ENCODE data around the gene STPG1. TPM values are rescaled to one million over a fixed set of nuclear protein-coding genes. Genes with fewer than 3 reads are reported as not detected.
A peak's percentile ranks its signal among the peaks of the same experiment; 100 is the strongest.

The STPG1 gene
- total RNA-seq, 1 experiment from 2014 or later = 9.2 TPM

GRCh38 chr1:24400065-24400464, 13.5 kb downstream of the STPG1 start:
- Histone ChIP-seq H4K20me1 (ENCODE audit: insufficient read depth, low read depth, low read length) (no peaks in the 10 kb centered on the region), H3K9me3 (ENCODE audit: low read length) (no peaks in the 10 kb centered on the region), H3K9ac (ENCODE audit: low read length) (no peak overlapping the region), H3K36me3 (ENCODE audit: insufficient read depth, low read length) (peaks cover 15% of the 10 kb centered on the region; the same call in 1 of the 2 replicates), H2AFZ (ENCODE audit: low read length) (no peak overlapping the region), H3K4me3 (ENCODE audit: low read length) (no peak overlapping the region), H3K27me3 (ENCODE audit: low read length) (no peaks in the 10 kb centered on the region), H3K4me2 (ENCODE audit: low read depth, low read length, poor library complexity, severe bottlenecking) (no peak overlapping the region), H3K4me1 (ENCODE audit: low read length) (peaks cover 13% of the 10 kb centered on the region), H3K27ac (ENCODE audit: low read length) (no peak overlapping the region), H3K79me2 (ENCODE audit: low read length) (no peaks in the 10 kb centered on the region), H3K9me2 (replicated peaks; ENCODE audit: insufficient read depth, low read length) (no peaks in the 10 kb centered on the region)
- DNase-seq = no peak

- Histone ChIP-seq H3K4me2 (ENCODE audit: low read depth, low read length, poor library complexity, severe bottlenecking) (peak overlapping the region; percentile 82), H4K20me1 (ENCODE audit: insufficient read depth, low read depth, low read length) (no peaks in the 10 kb centered on the region), H2AFZ (ENCODE audit: low read length) (no peak overlapping the region), H3K4me1 (ENCODE audit: low read length) (peaks cover 49% of the 10 kb centered on the region), H3K27me3 (ENCODE audit: low read length) (no peaks in the 10 kb centered on the region), H3K4me3 (ENCODE audit: low read length) (no peak overlapping the region), H3K27ac (ENCODE audit: low read length) (peak overlapping the region; percentile 96), H3K9me2 (replicated peaks; ENCODE audit: insufficient read depth, low read length) (no peaks in the 10 kb centered on the region), H3K9ac (ENCODE audit: low read length) (peak overlapping the region; percentile 45), H3K36me3 (ENCODE audit: insufficient read depth, low read length) (peaks cover 9% of the 10 kb centered on the region; the same call in 1 of the 2 replicates), H3K9me3 (ENCODE audit: low read length) (no peaks in the 10 kb centered on the region), H3K79me2 (ENCODE audit: low read length) (no peaks in the 10 kb centered on the region)
- no peak for DNase-seq
Measured at GRCh38 chr1:24393892-24394291, 19.7 kb downstream of the STPG1 start.

GRCh38 chr1:24392982-24393650, 20.5 kb downstream of the STPG1 start:
- no peaks in the 10 kb centered on the region for H3K79me2 ChIP-seq (ENCODE audit: low read length)
- H2AFZ ChIP-seq (ENCODE audit: low read length) = no peak overlapping the region
- H3K4me3 ChIP-seq (ENCODE audit: low read length) = 0 out of 2 replicates have a peak overlapping the region, but pooled peaks have one; percentile 55
- H3K9ac ChIP-seq (ENCODE audit: low read length) = peak overlapping the region; percentile 64
- H3K9me2 ChIP-seq (replicated peaks; ENCODE audit: insufficient read depth, low read length) = no peaks in the 10 kb centered on the region
- H3K36me3 ChIP-seq (ENCODE audit: insufficient read depth, low read length) = peaks cover 9% of the 10 kb centered on the region; the same call in 1 of the 2 replicates
- no peaks in the 10 kb centered on the region for H3K27me3 ChIP-seq (ENCODE audit: low read length)
- H4K20me1 ChIP-seq (ENCODE audit: insufficient read depth, low read depth, low read length) = no peaks in the 10 kb centered on the region
- H3K9me3 ChIP-seq (ENCODE audit: low read length) = no peaks in the 10 kb centered on the region
- H3K4me2 ChIP-seq (ENCODE audit: low read depth, low read length, poor library complexity, severe bottlenecking) = peak overlapping the region; percentile 82
- DNase-seq = peak; percentile 91
- H3K4me1 ChIP-seq (ENCODE audit: low read length) = peaks cover 43% of the 10 kb centered on the region
- peak overlapping the region; percentile 96 for H3K27ac ChIP-seq (ENCODE audit: low read length)

GRCh38 chr1:24392604-24392946, 21.0 kb downstream of the STPG1 start:
- Histone ChIP-seq H4K20me1 (ENCODE audit: insufficient read depth, low read depth, low read length) (no peaks in the 10 kb centered on the region), H3K79me2 (ENCODE audit: low read length) (no peaks in the 10 kb centered on the region), H3K9me2 (replicated peaks; ENCODE audit: insufficient read depth, low read length) (no peaks in the 10 kb centered on the region), H3K9me3 (ENCODE audit: low read length) (no peaks in the 10 kb centered on the region), H3K27me3 (ENCODE audit: low read length) (no peaks in the 10 kb centered on the region), H3K4me1 (ENCODE audit: low read length) (peaks cover 38% of the 10 kb centered on the region), H3K9ac (ENCODE audit: low read length) (peak overlapping the region; percentile 64), H3K4me3 (ENCODE audit: low read length) (peak overlapping the region; percentile 55), H3K4me2 (ENCODE audit: low read depth, low read length, poor library complexity, severe bottlenecking) (peak overlapping the region; percentile 82), H3K27ac (ENCODE audit: low read length) (peak overlapping the region; percentile 96), H2AFZ (ENCODE audit: low read length) (peak overlapping the region; percentile 72), H3K36me3 (ENCODE audit: insufficient read depth, low read length) (peaks cover 9% of the 10 kb centered on the region; the same call in 1 of the 2 replicates)
- DNase-seq = no peak

- DNase-seq = peak; percentile 92
- Histone ChIP-seq H3K79me2 (ENCODE audit: low read length) (no peaks in the 10 kb centered on the region), H2AFZ (ENCODE audit: low read length) (peak overlapping the region; percentile 72), H3K4me3 (ENCODE audit: low read length) (peak overlapping the region; percentile 55), H3K27ac (ENCODE audit: low read length) (peak overlapping the region; percentile 96), H3K36me3 (ENCODE audit: insufficient read depth, low read length) (peaks cover 9% of the 10 kb centered on the region; the same call in 1 of the 2 replicates), H3K9me3 (ENCODE audit: low read length) (no peaks in the 10 kb centered on the region), H3K27me3 (ENCODE audit: low read length) (no peaks in the 10 kb centered on the region), H3K9ac (ENCODE audit: low read length) (peak overlapping the region; percentile 64), H3K4me1 (ENCODE audit: low read length) (peaks cover 40% of the 10 kb centered on the region), H4K20me1 (ENCODE audit: insufficient read depth, low read depth, low read length) (no peaks in the 10 kb centered on the region; the same call in 1 of the 2 replicates), H3K9me2 (replicated peaks; ENCODE audit: insufficient read depth, low read length) (no peaks in the 10 kb centered on the region), H3K4me2 (ENCODE audit: low read depth, low read length, poor library complexity, severe bottlenecking) (peak overlapping the region; percentile 82)
Measured at GRCh38 chr1:24391882-24392603, 21.5 kb downstream of the STPG1 start.

- Histone ChIP-seq H3K9ac (ENCODE audit: low read length) (peak overlapping the region; percentile 64), H3K27ac (ENCODE audit: low read length) (peak overlapping the region; percentile 96), H3K9me3 (ENCODE audit: low read length) (no peaks in the 10 kb centered on the region), H4K20me1 (ENCODE audit: insufficient read depth, low read depth, low read length) (peaks cover 5% of the 10 kb centered on the region; the same call in 1 of the 2 replicates), H3K4me3 (ENCODE audit: low read length) (peak overlapping the region; percentile 55), H3K9me2 (replicated peaks; ENCODE audit: insufficient read depth, low read length) (no peaks in the 10 kb centered on the region), H3K4me1 (ENCODE audit: low read length) (peaks cover 49% of the 10 kb centered on the region), H3K4me2 (ENCODE audit: low read depth, low read length, poor library complexity, severe bottlenecking) (peak overlapping the region; percentile 82), H2AFZ (ENCODE audit: low read length) (no peak overlapping the region), H3K36me3 (ENCODE audit: insufficient read depth, low read length) (0 out of 2 replicates have a peak, but pooled peaks cover under 1% of the 10 kb centered on the region), H3K79me2 (ENCODE audit: low read length) (no peaks in the 10 kb centered on the region), H3K27me3 (ENCODE audit: low read length) (no peaks in the 10 kb centered on the region)
- DNase-seq = peak; percentile 88
Measured at GRCh38 chr1:24390924-24391782, 22.4 kb downstream of the STPG1 start.

- Histone ChIP-seq H3K27me3 (ENCODE audit: low read length) (no peaks in the 10 kb centered on the region), H3K4me2 (ENCODE audit: low read depth, low read length, poor library complexity, severe bottlenecking) (no peak overlapping the region), H3K9me2 (replicated peaks; ENCODE audit: insufficient read depth, low read length) (no peaks in the 10 kb centered on the region), H3K9me3 (ENCODE audit: low read length) (no peaks in the 10 kb centered on the region), H4K20me1 (ENCODE audit: insufficient read depth, low read depth, low read length) (peaks cover 17% of the 10 kb centered on the region; the same call in 1 of the 2 replicates), H3K27ac (ENCODE audit: low read length) (no peak overlapping the region), H3K4me1 (ENCODE audit: low read length) (peaks cover 54% of the 10 kb centered on the region), H3K9ac (ENCODE audit: low read length) (no peak overlapping the region), H3K4me3 (ENCODE audit: low read length) (no peak overlapping the region), H3K79me2 (ENCODE audit: low read length) (no peaks in the 10 kb centered on the region), H3K36me3 (ENCODE audit: insufficient read depth, low read length) (no peaks in the 10 kb centered on the region), H2AFZ (ENCODE audit: low read length) (no peak overlapping the region)
- DNase-seq = no peak
Measured at GRCh38 chr1:24389231-24389678, 24.3 kb downstream of the STPG1 start.

Measured in Karpas-422 (cell line).